Endometrial microvascular endothelial cells (primary cell): Measurements from ENCODE around the gene KIF4A. TPM values are rescaled to one million over a fixed set of nuclear protein-coding genes. Genes with fewer than 3 reads are reported as not detected.
"Not testable (repeated sequence)": the region's sequence is repeated elsewhere in the genome, so short reads cannot be mapped to it uniquely, and the experiment has no call there.

ENCODE experiments used
- in situ Hi-C: cut with HindIII; loops from 2 replicates; pipeline ENCODE4 v1.10.0; 2017; ENCODE audit warnings: low sequenced_read_pairs, low pct_unique_long_range_greater_than_20kb; ENCODE audit errors: inconsistent ontology term
- total RNA-seq: library from RNA; depleted of rRNA; stranded (reverse); fragments of >200 nt; gene quantifications from one replicate; pipeline ENCODE4 v1.2.3, GENCODE V29; 2015; ENCODE audit errors: inconsistent ontology term

Gene KIF4A
- total RNA-seq, 1 donor from 2014 or later, result 24.3 TPM

DNA sequence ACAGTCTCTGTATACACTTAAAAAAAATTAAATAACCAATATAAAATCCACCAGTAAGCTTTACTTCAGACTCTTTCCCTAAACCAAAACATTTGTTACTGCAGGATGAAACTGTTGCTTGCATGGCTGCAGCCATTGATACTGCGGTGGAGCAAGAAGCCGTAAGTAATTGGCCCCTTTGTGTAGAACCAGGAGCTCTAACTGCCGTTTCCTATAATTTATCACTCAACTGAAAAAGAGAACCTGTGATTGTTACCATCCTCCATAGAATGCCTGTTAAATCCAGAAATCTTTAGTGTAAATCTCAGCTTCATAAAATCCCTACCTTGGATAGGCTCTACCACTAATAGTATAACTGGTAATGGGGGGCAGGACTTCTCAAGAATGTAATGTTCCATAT is 62.6 kb downstream of the KIF4A start:
- in situ Hi-C loops, result no loop called here

DNA sequence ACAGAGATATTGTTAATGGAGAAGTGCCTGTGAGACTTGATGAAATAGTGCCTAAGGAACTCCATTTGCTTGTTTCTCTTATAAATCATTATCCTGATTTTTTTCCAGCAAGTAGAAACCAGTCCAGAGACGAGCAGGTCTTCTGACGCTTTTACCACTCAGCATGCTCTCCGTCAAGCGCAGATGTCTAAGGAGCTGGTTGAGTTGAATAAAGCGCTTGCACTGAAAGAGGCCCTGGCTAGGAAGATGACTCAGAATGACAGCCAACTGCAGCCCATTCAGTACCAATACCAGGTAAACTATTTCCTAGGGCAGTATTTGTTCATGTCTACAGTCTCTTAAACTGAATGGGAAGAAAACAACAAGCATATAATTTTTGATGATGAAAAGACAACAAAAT is 63.6 kb downstream of the KIF4A start:
- in situ Hi-C loops, result no loop called here

DNA sequence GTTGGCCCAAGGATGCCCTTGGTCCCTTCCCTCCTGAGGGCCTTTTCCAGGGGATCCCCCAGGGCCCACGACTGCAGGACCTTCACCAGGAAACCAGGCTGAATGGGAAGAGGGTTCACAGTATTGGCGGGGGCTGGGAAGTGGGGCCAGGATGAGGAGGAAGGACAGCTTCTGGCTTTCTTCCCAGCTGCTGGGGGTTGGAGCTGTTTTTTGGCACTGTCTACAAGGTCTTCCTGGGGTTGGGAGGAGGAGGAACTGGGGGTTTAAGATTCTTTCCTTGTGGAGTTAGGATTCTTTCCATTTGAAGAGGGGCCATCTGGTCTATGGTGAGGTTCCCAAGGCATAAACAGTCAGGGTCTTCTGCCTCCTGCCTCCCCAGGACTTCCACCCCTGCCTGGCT is 64.8 kb downstream of the KIF4A start:
- in situ Hi-C loops, result no loop called here

DNA sequence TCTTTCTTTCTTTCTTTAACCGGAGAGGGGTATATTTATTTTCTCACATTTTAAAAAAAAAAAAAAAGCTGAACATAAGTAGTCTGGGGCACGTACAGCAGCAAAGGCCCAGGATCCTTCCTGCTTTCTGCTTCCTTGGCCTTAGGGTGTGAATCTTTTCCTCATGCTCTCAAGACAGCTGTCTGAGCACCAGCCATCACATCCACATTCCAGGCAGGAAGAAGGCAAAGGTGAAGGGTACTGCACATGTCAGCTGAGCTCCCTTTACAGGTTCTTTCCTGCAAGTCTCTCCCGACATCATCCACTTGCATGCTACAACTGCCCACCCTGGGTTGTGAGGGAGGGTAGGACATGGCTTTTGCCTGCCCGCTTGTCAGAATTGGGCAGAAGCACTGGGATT is 69.6 kb downstream of the KIF4A start:
- in situ Hi-C loops, result no loop called here

DNA sequence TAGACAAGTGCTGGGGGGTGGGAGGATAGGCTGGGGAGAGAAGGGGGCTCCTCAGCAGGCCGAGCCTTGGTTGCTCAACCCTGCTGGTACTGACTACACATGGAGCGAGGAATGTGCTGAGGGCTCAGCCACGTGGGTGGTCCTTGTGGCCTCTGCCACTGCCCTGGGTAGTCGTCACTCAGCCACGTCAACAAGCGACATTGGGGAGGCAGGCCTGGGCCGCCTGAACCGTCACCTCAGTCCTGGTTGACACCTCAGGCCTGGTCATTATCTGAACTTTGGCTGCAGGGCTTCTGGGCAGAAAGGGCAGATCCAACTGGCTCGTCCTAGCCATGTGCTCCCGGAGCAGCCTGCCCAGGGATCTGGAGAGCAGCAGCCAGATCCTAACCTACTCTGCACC is 70.5 kb downstream of the KIF4A start:
- in situ Hi-C loops, result no loop called here

DNA sequence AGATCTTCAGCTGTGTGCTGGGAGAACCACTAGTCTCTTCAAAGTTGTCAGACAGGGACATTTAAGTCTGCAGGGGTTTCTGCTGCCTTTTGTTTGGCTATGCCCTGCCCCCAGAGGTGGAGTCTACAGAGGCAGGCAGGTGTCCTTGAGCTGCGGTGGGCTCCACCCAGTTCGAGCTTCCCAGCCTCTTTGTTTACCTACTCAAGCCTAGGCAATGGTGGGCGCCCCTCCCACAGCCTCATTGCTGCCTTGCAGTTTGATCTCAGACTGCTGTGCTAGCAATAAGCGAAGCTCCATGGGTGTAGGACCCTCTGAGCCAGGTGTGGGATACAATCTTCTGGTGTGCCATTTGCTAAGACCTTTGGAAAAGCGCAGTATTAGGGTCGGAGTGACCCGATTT is 78.8 kb downstream of the KIF4A start:
- in situ Hi-C loops, result not testable (repeated sequence)

DNA sequence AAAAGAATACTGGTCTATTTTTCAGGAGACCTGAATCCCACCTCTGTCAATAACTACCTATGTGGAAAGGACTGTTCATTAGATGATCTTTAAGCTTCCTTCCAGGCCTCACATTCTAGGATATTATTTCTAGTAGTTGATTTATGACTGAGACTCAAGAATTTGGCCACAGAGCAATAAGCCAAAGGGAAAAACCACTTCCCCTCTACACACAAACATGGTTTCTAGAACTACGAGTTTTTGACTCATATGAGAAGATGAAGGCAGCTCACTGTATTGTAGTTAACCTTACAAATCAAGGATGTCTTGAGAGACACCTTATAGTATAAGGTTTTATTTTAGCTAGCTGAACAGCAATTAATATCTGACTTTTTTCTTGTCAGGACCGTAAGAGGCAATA is 96.3 kb downstream of the KIF4A start:
- in situ Hi-C loops, result no loop called here

DNA sequence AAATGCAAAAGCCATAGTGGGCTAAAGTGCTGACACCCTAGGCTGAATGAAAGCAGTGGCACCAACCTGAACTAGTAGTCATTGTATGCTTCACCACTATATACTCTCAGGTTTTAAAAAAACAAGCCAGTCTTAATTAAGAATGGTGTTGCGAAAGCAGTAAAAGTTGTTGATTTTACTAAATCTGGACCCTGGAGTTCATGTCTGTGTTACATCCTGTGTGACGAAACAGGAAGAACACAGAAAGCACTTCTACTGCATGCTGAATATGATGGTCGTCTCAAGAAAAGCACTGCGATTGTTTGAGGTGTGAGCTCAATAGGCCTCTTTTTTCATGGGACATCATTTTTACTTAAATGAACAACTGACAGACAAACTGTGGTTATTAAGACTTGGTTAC is 109.0 kb downstream of the KIF4A start:
- in situ Hi-C loops, result no loop called here

DNA sequence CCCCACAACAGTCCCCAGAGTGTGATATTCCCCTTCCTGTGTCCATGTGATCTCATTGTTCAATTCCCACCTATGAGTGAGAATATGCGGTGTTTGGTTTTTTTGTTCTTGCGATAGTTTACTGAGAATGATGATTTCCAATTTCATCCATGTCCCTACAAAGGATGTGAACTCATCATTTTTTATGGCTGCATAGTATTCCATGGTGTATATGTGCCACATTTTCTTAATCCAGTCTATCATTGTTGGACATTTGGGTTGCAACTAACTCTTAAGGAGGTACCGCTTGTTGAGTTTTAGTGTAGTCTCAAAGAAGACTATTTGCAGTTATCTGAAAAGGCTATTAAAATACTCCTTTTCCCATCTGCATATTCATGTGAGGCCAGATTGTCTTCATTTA is 110.3 kb downstream of the KIF4A start:
- in situ Hi-C loops, result not testable (repeated sequence)

DNA sequence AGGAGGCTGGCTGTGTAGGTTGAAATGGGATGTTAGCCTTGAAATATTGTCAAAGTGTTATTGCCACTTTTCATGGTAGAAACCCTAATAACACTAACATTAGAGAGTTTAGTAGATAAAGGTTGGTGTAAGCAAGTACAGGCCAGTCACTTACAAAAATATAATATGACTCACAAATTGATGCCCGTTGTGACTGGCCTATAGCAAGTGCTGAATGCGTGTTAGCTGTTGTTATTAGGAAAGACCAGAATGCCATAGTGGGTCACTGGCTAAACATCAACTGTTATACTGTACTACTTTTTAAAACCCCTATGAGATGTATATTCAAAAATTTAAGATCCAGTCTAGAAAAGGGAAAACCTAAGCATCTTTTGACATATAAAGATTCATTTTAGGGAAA is 112.8 kb downstream of the KIF4A start:
- in situ Hi-C loops, result no loop called here

DNA sequence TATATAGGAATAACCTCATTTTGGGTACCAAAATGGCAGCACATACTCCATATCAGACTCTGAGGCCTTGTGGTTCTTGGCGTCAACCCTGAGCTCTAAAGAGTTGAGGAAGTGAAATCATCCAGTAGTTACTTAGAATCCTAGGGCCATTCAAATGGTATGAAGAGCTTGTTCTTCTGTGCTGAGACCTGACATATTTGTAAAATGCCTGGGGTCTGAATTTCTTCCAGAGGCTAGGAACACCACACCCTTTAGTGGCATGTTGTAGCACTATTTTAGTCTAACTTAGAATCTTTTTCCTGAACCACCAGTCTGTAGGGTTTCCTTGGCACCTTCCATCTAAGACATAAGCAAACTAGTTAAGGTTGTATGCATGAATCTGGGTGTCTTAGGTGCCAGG is 115.1 kb downstream of the KIF4A start:
- in situ Hi-C loops, result no loop called here

DNA sequence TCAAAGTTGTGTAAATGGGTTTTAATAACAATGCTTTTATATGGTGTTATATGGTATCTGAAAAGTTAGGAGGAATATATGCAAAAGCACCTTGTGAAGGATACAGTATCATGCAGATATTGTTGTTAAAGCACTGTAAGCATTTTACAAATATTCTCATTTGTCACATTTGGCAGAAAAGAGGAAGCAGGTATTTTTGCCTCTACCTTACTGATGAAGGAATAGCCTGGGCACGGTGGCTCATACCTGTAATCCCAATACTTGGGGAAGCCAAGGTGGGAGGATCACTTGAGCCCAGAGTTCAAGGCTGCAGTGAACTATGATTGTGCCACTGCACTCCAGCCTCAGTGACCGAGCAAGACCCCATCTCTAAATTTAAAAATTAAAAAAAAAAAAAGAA is 121.0 kb downstream of the KIF4A start:
- in situ Hi-C loops, result no loop called here

DNA sequence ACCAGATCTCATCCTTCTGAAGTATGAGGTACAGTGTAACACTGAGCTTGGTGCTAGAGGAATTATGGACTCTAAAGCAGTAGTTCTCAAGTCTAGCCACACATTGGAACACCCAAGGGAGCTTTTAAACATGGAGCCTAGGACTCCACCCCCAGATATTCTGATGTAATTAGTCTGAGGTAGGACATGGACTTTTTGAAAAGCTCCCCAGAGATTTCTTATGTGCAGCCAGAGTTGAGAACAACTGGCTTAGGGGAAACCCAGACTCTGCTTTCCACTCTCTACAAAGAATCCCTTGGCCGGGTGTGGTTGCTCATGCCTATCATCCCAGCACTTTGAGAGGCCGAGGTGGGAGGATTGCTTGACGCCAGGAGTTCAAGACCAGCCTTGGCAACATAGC is 121.6 kb downstream of the KIF4A start:
- in situ Hi-C loops, result no loop called here

DNA sequence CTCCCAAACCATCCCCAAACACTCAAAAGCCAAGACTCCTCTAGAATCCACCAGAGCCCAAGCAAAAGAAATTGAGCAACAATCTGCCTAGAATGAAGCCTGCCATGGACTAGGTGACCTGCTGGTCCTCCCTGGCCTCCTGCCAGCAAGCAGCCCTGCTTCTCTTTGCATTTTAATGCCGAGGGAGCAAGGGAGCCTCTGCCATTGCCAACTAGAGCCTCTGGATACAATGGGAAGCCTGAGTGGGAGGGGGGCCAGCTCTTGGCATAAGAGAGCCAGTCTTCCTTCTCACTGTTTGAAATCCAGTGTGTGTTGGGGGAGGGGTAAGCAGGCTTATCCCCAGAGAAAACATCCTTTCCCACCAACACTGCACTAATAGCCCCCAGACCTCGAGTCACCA is 131.7 kb downstream of the KIF4A start:
- in situ Hi-C loops, result no loop called here

DNA sequence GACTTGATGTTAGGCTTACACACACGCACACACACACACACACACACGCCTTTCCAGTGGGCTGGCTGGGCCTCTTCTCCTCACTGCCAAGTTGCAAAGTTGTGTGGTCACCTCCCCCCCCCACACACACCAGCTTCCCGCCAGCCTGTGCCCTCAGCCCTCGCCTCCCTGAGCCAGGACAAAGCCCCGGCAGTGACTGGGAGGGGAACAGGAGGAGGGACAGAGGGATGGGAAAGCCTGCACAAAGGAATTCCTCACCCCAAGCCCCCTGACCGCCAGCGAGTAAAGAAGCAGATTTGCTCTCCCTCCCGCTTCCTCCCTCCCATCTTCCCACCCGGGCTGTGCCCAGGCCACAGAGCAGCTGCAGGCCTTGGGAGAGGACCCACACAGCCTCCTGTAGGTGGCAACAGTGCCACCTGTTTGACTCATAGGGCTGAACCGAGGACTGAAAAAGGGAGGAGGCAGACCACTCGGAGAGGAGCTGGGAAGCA is 133.0 kb downstream of the KIF4A start, which contains the start of gene GDPD2:
GDPD2 (plus strand) TSS at position 464 of the 491 bp plus-strand sequence. CDS start 1,671 bp downstream, outside the sequence.
- in situ Hi-C loops, result no loop called here

DNA sequence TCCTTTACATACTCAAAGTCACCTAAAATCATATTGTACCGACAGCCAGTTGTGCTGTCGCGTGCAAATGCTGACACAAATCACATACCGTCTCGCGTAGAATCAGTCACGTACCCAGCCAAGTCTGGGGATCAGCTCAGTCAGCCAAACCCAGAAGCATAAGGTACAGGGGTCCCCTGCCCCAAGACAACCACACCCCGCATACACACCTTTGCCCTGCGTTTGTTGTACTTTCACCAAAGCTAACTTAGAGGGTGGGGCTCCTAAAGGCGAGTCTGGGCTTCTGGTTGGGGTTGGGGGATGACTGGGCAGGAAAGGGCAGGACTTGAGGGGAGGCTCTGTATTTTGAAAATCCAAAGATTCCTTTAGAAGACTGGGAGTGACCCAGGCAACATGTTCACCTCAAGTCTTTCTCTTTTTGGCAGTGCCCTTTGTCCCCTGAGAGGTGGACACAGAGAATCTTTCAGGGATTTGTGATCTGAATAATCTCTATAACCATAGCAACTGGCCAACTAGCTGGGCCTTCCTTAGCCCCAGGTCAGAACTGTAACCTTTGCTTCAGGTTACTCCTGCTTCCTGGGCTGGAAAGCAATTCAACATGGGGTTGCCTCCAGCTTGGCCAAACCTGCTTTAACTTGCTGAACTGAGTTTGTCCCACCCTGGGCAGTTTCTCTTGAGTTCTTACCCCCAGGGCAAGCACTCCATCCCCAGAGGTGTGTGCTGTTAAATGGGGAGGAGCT is 134.2 kb downstream of the KIF4A start:
- in situ Hi-C loops, result no loop called here

DNA sequence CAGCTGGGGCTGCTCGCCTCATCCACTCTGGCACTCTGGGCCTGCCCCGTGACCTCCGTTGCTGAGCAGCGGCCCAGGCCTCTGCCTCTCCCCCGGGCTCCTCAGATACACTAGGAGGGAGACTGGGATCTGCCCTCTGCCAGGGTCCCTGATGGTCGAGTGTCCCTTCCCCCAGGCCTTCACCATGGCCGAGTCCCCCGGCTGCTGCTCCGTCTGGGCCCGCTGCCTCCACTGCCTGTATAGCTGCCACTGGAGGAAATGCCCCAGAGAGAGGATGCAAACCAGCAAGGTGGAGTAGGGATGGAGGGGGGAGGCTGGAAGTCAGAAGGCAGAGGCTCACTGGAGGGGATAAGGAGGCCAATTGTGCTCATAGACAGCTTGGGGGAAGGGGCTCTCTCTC is 134.9 kb downstream of the KIF4A start:
- in situ Hi-C loops, result no loop called here

DNA sequence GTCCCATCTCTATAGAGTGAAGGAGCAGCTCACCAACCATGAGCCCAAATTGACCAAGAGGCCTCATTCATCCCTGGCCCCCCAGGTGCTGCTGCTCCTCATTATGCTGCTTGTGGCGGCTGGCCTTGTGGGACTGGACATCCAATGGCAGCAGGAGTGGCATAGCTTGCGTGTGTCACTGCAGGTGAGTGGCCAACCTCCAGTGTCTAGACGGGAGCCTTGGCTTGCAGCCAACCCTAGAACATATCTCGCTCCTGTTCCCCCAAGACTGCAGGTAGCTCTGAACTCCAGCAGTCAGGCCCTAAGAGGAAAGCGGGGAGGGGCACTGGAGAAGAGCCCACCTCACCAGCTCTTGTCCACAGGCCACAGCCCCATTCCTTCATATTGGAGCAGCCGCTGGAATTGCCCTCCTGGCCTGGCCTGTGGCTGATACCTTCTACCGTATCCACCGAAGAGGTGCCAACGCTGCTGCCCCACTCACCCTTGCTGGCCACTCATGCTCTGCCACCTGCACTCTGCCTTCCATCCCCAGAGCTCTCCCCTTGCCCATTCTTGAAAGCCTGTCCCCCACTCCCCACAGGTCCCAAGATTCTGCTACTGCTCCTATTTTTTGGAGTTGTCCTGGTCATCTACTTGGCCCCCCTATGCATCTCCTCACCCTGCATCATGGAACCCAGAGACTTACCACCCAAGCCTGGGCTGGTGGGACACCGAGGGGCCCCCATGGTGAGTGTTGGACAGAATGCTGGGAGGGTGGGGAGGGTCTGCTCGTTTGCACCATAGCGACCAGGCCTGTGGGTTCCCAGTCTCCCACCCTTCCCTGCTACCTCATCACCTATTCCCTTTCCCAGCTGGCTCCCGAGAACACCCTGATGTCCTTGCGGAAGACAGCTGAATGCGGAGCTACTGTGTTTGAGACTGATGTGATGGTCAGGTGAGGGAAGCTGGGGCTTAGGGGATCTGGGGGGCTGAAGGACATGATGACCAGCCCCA is 136.7 kb downstream of the KIF4A start:
- in situ Hi-C loops, result no loop called here

DNA sequence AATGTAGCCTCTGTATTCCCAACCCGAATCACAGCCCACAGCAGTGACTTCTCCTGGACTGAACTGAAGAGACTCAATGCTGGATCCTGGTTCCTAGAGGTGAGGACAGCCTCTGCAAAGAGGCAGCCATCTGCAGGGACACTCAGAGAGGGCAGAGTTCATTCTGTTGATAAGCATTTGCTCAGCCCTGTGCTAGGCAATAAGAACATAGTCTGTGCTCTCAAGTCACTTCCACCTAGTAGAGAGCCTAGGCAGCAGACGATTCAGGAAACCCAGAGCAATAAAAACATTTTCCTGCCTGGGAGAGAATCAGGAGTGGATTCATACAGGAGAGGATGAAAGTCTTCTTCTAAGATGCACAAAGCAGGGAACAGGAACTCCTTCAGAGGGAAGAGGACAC is 137.5 kb downstream of the KIF4A start:
- in situ Hi-C loops, result no loop called here

DNA sequence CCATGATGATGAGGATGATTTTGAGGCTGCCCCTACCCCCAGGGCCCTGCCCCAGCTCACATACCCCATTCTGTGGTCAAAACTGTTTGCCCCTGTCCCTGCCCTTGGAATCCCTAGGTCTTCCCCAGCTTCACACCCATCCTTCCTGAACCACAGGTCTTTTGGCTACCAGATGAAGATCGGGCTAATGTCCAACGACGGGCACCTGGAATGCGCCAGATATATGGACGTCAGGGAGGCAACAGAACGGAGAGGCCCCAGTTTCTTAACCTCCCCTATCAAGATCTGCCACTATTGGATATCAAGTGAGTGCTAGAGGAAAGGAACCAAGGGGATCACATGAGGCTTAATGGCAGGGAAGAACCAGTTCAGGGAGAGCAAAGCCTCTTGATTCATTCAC is 139.9 kb downstream of the KIF4A start:
- in situ Hi-C loops, result no loop called here
